ACHN (cell line): ENCODE measurements around the gene EGFR.
A peak's percentile ranks its signal among the peaks of the same experiment; 100 is the strongest.

ENCODE experiments used
- DNase-seq: peaks from one replicate; pipeline ENCODE4 v3.0.0-alpha.2; 2015
- in situ Hi-C: cut with HindIII; loops from 2 replicates; pipeline ENCODE4 v1.10.0; 2017; ENCODE audit warnings: low sequenced_read_pairs, low pct_ligation_motif_present, low pct_unique_long_range_greater_than_20kb

The EGFR gene

GRCh38 chr7:55145606-55146005 lies 126.8 kb downstream of the EGFR start:
- in situ Hi-C loops = no loop called here
- DNase-seq = no peak

- no peak for DNase-seq
Observed at GRCh38 chr7:55147101-55147500, 128.3 kb downstream of the EGFR start.

GRCh38 chr7:55147736-55148135 lies 128.9 kb downstream of the EGFR start:
- DNase-seq = no peak

More at GRCh38 chr7:55147101-55147500, 128.3 kb downstream of the EGFR start:
- in situ Hi-C loops = no loop called here

GRCh38 chr7:55148571-55148970 lies 129.8 kb downstream of the EGFR start:
- DNase-seq = peak; percentile 14
- in situ Hi-C loops = no loop called here

More at GRCh38 chr7:55147736-55148135, 128.9 kb downstream of the EGFR start:
- in situ Hi-C loops = no loop called here

- no peak for DNase-seq
- in situ Hi-C loops = no loop called here
Observed at GRCh38 chr7:55149001-55149400, 130.2 kb downstream of the EGFR start.

GRCh38 chr7:55150166-55150565 lies 131.3 kb downstream of the EGFR start:
- DNase-seq = no peak

GRCh38 chr7:55150709-55151451 lies 132.1 kb downstream of the EGFR start:
- in situ Hi-C loops = no loop called here
- DNase-seq = no peak

More at GRCh38 chr7:55150166-55150565, 131.3 kb downstream of the EGFR start:
- in situ Hi-C loops = no loop called here

- no peak for DNase-seq
- in situ Hi-C loops = no loop called here
Observed at GRCh38 chr7:55152516-55152915, 133.7 kb downstream of the EGFR start.

GRCh38 chr7:55154096-55154495 lies 135.3 kb downstream of the EGFR start:
- in situ Hi-C loops = no loop called here
- DNase-seq = no peak

- no peak for DNase-seq
- in situ Hi-C loops = no loop called here
Observed at GRCh38 chr7:55155351-55156117, 136.7 kb downstream of the EGFR start.

- no peak for DNase-seq
- in situ Hi-C loops = no loop called here
Observed at GRCh38 chr7:55156919-55157763, 138.3 kb downstream of the EGFR start.

GRCh38 chr7:55157764-55158105 lies 138.9 kb downstream of the EGFR start:
- in situ Hi-C loops = no loop called here
- no peak for DNase-seq

- in situ Hi-C loops = no loop called here
- no peak for DNase-seq
Observed at GRCh38 chr7:55158541-55159382, 139.9 kb downstream of the EGFR start.

- DNase-seq = no peak
- in situ Hi-C loops = no loop called here
Observed at GRCh38 chr7:55160539-55160938, 141.7 kb downstream of the EGFR start.

- in situ Hi-C loops = no loop called here
- DNase-seq = no peak
Observed at GRCh38 chr7:55161154-55161687, 142.4 kb downstream of the EGFR start.

- in situ Hi-C loops = no loop called here
- DNase-seq = no peak
Observed at GRCh38 chr7:55162476-55162875, 143.7 kb downstream of the EGFR start.

GRCh38 chr7:55163733-55164132 lies 144.9 kb downstream of the EGFR start:
- no peak for DNase-seq

GRCh38 chr7:55164527-55164926 lies 145.7 kb downstream of the EGFR start:
- no peak for DNase-seq
- in situ Hi-C loops = no loop called here

More at GRCh38 chr7:55163733-55164132, 144.9 kb downstream of the EGFR start:
- in situ Hi-C loops = no loop called here
